GM18909 (cell line): ENCODE results near the gene POU2F3.

Source experiments
- ATAC-seq: cut with Tn5 transposase; IDR thresholded peaks from one replicate; pipeline ENCODE4 v1.9.1; 2021; ENCODE audit warnings: mild to moderate bottlenecking; ENCODE audit not compliant: unreplicated experiment, poor library complexity

POU2F3 gene

GRCh38 chr11:120363436-120363835, 123.5 kb downstream of the POU2F3 start:
- no peak for ATAC-seq

- no peak for ATAC-seq
Measured at GRCh38 chr11:120365512-120365911, 125.6 kb downstream of the POU2F3 start.
